ENCODE results near the gene SLC22A3. TPM values are rescaled to one million over a fixed set of nuclear protein-coding genes. Genes with fewer than 3 reads are reported as not detected.
A peak's percentile ranks its signal among the peaks of the same experiment; 100 is the strongest.

The SLC22A3 gene
- total and polyA plus RNA-seq, 2 of the 4 experiments (the other 2 are of a cell fraction), result not detected

DNA sequence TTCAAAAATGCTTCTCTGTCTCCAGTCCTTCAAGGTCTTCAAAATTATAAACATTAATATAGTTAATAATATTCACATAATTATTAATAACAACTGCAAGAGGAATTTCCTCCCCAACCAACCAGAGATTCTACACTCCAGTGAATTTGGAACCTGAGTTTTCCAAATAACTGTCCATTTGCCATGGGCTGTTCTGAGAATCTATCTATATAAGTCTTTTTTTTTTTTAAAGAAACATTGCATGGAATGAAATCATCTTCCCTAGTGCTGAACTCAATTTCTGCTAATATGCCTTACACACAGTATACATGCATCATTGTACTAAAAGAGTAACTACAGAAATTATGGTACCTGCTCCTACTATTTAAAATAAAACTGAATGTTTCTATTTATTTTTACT is 113.9 kb downstream of the SLC22A3 start:
- Histone ChIP-seq H3K56ac (ENCODE audit: extremely low read depth, insufficient read depth, low read length) (0 out of 2 replicates have a peak overlapping the region, but pooled peaks have one; percentile 21), H4K5ac (ENCODE audit: low read depth, low read length) (no peak overlapping the region), H3K36me3 (ENCODE audit: control insufficient read depth, insufficient read depth, low read length) (no peaks in the 10 kb centered on the region), H2AK9ac (replicated peaks; ENCODE audit: low read depth, low read length, poor library complexity) (no peak overlapping the region), H3K23ac (ENCODE audit: low read depth, low read length) (no peak overlapping the region), H2AFZ (replicated peaks; ENCODE audit: low read length, poor library complexity) (no peak overlapping the region), H4K91ac (ENCODE audit: insufficient read depth, low read depth, low read length) (peak overlapping the region; percentile 65; the same call in 1 of the 2 replicates), H2AK5ac (ENCODE audit: low read depth, low read length) (peak overlapping the region; percentile 84; the same call in 1 of the 2 replicates), H3K79me1 (ENCODE audit: low read depth in 1 of 2, low read length in 2 of 2) (no peaks in the 10 kb centered on the region), H3K27me3 (ENCODE audit: control insufficient read depth, insufficient read depth, low read length) (no peaks in the 10 kb centered on the region), H2BK5ac (ENCODE audit: low read depth, low read length, poor library complexity, severe bottlenecking) (no peak overlapping the region), H3K9ac (ENCODE audit: low read depth, low read length) (no peak overlapping the region), H3K18ac (ENCODE audit: low read depth, low read length) (no peak overlapping the region), H3K4ac (ENCODE audit: low read depth, low read length) (peak overlapping the region; percentile 56), H3K9me3 (ENCODE audit: control insufficient read depth, insufficient read depth, low read length) (no peaks in the 10 kb centered on the region), H3K27ac (ENCODE audit: insufficient read depth, low read length) (no peak overlapping the region), H3K4me3 (ENCODE audit: insufficient read depth, low read depth, low read length) (no peak overlapping the region), H2BK15ac (ENCODE audit: low read depth, low read length) (peak overlapping the region; percentile 95; the same call in 2 of the 3 replicates), H2BK120ac (ENCODE audit: low read depth, low read length) (peak overlapping the region; percentile 80), H4K8ac (ENCODE audit: low read depth in 2 of 2, low read length in 2 of 2) (peak overlapping the region; percentile 65 to 66; a peak in 2 of 4 replicates), H2BK20ac (ENCODE audit: low read depth, low read length) (peak overlapping the region; percentile 81), H3K9me1 (ENCODE audit: insufficient read depth, low read length) (peaks cover 5% of the 10 kb centered on the region), H3K14ac (replicated peaks; ENCODE audit: low read depth, low read length) (0 out of 2 replicates have a peak overlapping the region, but pooled peaks have one; percentile 73), H3K4me1 (ENCODE audit: control insufficient read depth, insufficient read depth, low read length) (peaks cover 5% of the 10 kb centered on the region), H4K20me1 (ENCODE audit: insufficient read depth, low read length) (no peaks in the 10 kb centered on the region), H3K4me2 (ENCODE audit: low read depth, low read length) (no peak overlapping the region)
- intact Hi-C loops (cut with micrococcal nuclease), result no loop called here
- POLR2A ChIA-PET (ENCODE audit: unreplicated experiment), result no interaction called here
- in situ Hi-C loops (cut with MboI; ENCODE audit: low sequenced_read_pairs), result loop anchor here (25.0 kb wide), 1 partner anchor 600 kb away; no protein-coding TSS in a partner anchor
- CTCF ChIA-PET, result no interaction called here
- TF ChIP-seq MAFK (IDR thresholded peaks at IDR 0.05; ENCODE audit: low read depth, low read length), result no peak
- no peak for TF ChIP-seq RFX5 (IDR thresholded peaks at IDR 0.05; ENCODE audit: low read depth, low read length)
- TF ChIP-seq MAZ (IDR thresholded peaks at IDR 0.05; ENCODE audit: borderline replicate concordance, low read depth, low read length), result no peak
- no peak for TF ChIP-seq POLR2A (IDR thresholded peaks at IDR 0.05; ENCODE audit: low read depth, low read length)
- no peak for TF ChIP-seq CEBPB (IDR thresholded peaks at IDR 0.05; ENCODE audit: low read depth, low read length)
- TF ChIP-seq CHD1 (IDR thresholded peaks at IDR 0.05; ENCODE audit: low read depth, low read length), result no peak
- no peak for TF ChIP-seq RAD21 (IDR thresholded peaks at IDR 0.05; ENCODE audit: low read length)
- no peak for TF ChIP-seq BHLHE40 (IDR thresholded peaks at IDR 0.05; ENCODE audit: low read depth, low read length)
- no peak for TF ChIP-seq NFE2L2 (IDR thresholded peaks at IDR 0.05; ENCODE audit: low read depth, low read length)
- TF ChIP-seq MXI1 (IDR thresholded peaks at IDR 0.05; ENCODE audit: borderline replicate concordance, low read depth, low read length), result no peak
- TF ChIP-seq, protein P1, sequence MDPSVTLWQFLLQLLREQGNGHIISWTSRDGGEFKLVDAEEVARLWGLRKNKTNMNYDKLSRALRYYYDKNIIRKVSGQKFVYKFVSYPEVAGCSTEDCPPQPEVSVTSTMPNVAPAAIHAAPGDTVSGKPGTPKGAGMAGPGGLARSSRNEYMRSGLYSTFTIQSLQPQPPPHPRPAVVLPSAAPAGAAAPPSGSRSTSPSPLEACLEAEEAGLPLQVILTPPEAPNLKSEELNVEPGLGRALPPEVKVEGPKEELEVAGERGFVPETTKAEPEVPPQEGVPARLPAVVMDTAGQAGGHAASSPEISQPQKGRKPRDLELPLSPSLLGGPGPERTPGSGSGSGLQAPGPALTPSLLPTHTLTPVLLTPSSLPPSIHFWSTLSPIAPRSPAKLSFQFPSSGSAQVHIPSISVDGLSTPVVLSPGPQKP (IDR thresholded peaks at IDR 0.05; ENCODE audit: borderline replicate concordance, low read depth, low read length), result no peak
- no peak for TF ChIP-seq FOS (IDR thresholded peaks at IDR 0.05; ENCODE audit: low read depth, low read length)
- TF ChIP-seq, protein P2, sequence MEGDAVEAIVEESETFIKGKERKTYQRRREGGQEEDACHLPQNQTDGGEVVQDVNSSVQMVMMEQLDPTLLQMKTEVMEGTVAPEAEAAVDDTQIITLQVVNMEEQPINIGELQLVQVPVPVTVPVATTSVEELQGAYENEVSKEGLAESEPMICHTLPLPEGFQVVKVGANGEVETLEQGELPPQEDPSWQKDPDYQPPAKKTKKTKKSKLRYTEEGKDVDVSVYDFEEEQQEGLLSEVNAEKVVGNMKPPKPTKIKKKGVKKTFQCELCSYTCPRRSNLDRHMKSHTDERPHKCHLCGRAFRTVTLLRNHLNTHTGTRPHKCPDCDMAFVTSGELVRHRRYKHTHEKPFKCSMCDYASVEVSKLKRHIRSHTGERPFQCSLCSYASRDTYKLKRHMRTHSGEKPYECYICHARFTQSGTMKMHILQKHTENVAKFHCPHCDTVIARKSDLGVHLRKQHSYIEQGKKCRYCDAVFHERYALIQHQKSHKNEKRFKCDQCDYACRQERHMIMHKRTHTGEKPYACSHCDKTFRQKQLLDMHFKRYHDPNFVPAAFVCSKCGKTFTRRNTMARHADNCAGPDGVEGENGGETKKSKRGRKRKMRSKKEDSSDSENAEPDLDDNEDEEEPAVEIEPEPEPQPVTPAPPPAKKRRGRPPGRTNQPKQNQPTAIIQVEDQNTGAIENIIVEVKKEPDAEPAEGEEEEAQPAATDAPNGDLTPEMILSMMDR (conservative IDR thresholded peaks at IDR 0.05; ENCODE audit: low read depth, low read length), result no peak
- no peak for TF ChIP-seq SMC3 (IDR thresholded peaks at IDR 0.05; ENCODE audit: low read depth, low read length)
- TF ChIP-seq, protein P3, sequence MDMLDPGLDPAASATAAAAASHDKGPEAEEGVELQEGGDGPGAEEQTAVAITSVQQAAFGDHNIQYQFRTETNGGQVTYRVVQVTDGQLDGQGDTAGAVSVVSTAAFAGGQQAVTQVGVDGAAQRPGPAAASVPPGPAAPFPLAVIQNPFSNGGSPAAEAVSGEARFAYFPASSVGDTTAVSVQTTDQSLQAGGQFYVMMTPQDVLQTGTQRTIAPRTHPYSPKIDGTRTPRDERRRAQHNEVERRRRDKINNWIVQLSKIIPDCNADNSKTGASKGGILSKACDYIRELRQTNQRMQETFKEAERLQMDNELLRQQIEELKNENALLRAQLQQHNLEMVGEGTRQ (IDR thresholded peaks at IDR 0.05; ENCODE audit: low read depth, low read length), result no peak
- DNase-seq, result no peak
- ATAC-seq (ENCODE audit: low read depth), result no peak
- dilution Hi-C loops (cut with HindIII; ENCODE audit: low sequenced_read_pairs, unreplicated experiment), result no loop called here
- no TSS peak for BruUV-seq (replicated peaks)
